Measurements from ENCODE around the gene STARD7.

GRCh38 chr2:96157649-96158553 lies 50.7 kb downstream of the STARD7 start:
- TF ChIP-seq POLR2AphosphoS5 (IDR thresholded peaks at IDR 0.05; ENCODE audit: low read depth, low read length) (peak; percentile 75), POLR2A (IDR thresholded peaks at IDR 0.05; ENCODE audit: low read depth, low read length) (peak; percentile 49; the same call in 1 of the 2 replicates), TAF1 (IDR thresholded peaks at IDR 0.05; ENCODE audit: low read depth, low read length) (0 out of 2 replicates have a peak, but pooled peaks have one; percentile 49), SPI1 (IDR thresholded peaks at IDR 0.05; ENCODE audit: low read depth, low read length) (no peak)

Data from GM12891 (cell line).